GM12878 (cell line): ENCODE data around the gene PLEKHM2. TPM values are rescaled to one million over a fixed set of nuclear protein-coding genes. Genes with fewer than 3 reads are reported as not detected.

Experiments used
- ATAC-seq: fragments of 200-7000 bp; cut with Tn5 transposase; 3 replicates; pipeline ENCODE4 v1.9.1; 2020; ENCODE audit warnings: mild to moderate bottlenecking, moderate library complexity
- BruUV-seq: library from RNA; stranded (reverse); fragments of 400-500 nt; replicated peaks from 2 replicates; lab custom pipeline; 2021; lab: Mats Ljungman, UMichigan
- CTCF ChIA-PET: fragments of 300-600 bp; sonication (Branson Sonifier 250); formaldehyde crosslinking; extraction: SDS; loops from one replicate; lab custom pipeline; 2021; ENCODE audit warnings: inconsistent platforms; lab: Yijun Ruan, JAX
- POLR2A ChIA-PET: fragments of 350-600 bp; formaldehyde crosslinking; extraction: SDS; loops from one replicate; lab custom pipeline; 2021; ENCODE audit warnings: inconsistent platforms; lab: Charles Lee
- RAD21 ChIA-PET: fragments of 300-600 bp; sonication (Branson Sonifier 250); formaldehyde crosslinking; loops from one replicate; lab custom pipeline; 2023; ENCODE audit warnings: antibody characterized with exemption; ENCODE audit not compliant: unreplicated experiment; lab: Charles Lee
- SMC1A ChIA-PET: fragments of 300-600 bp; sonication (Branson Sonifier 250); formaldehyde crosslinking; loops from one replicate; lab custom pipeline; 2023; ENCODE audit not compliant: unreplicated experiment, uncharacterized antibody; lab: Charles Lee
- DNase-seq: peaks from one replicate; pipeline ENCODE4 v3.0.0-alpha.2; 2011; ENCODE audit warnings: low read depth, low spot score
- FAIRE-seq: peaks from 3 replicates; lab custom pipeline; 2011; peaks lifted over from hg19 to GRCh38; lab: Jason Lieb, UNC
- H2AFZ ChIP-seq: 2 replicates; pipeline ENCODE4 v1.6.0; 2011; ENCODE audit warnings: low read depth, low read length, control low read depth; ENCODE audit not compliant: control insufficient read depth
- H3K27ac ChIP-seq: 2 replicates; pipeline ENCODE4 v1.5.1; 2011; ENCODE audit warnings: control low read depth; ENCODE audit not compliant: control insufficient read depth, insufficient read depth
- H3K27me3 ChIP-seq, 2 experiments: replicated peaks in 1 of 2; 2 replicates each; pipeline versions ENCODE4 v1.6.0 to v1.6.1; 2011; ENCODE audit warnings: low read length in 1 of 2; ENCODE audit not compliant: control insufficient read depth in 2 of 2, insufficient read depth in 2 of 2
- H3K36me3 ChIP-seq, 2 experiments: 2 replicates each; pipeline ENCODE4 v1.5.1; 2011; ENCODE audit warnings: low read length in 1 of 2; ENCODE audit not compliant: control insufficient read depth in 2 of 2, insufficient read depth in 2 of 2
- H3K4me1 ChIP-seq: 2 replicates; pipeline ENCODE4 v1.6.1; 2011; ENCODE audit warnings: mild to moderate bottlenecking, low read length, moderate library complexity, mixed read lengths; ENCODE audit not compliant: control insufficient read depth, insufficient read depth
- H3K4me2 ChIP-seq: 2 replicates; pipeline ENCODE4 v1.6.0; 2011; ENCODE audit warnings: control low read depth; ENCODE audit not compliant: control insufficient read depth, insufficient read depth
- H3K4me3 ChIP-seq: fragments of 200-600 bp; sonication (generic); 2 replicates; pipeline ENCODE4 v1.5.1; 2016
- H3K79me2 ChIP-seq: 2 replicates; pipeline ENCODE4 v1.6.0; 2011; ENCODE audit warnings: low read length; ENCODE audit not compliant: control insufficient read depth, insufficient read depth
- H3K9ac ChIP-seq: 2 replicates; pipeline ENCODE4 v1.8.0; 2011; ENCODE audit warnings: low read length, control low read depth, mixed read lengths; ENCODE audit not compliant: control insufficient read depth, insufficient read depth
- H3K9me3 ChIP-seq: replicated peaks from 3 replicates; pipeline ENCODE4 v1.5.1; 2011; ENCODE audit warnings: mild to moderate bottlenecking, low read length; ENCODE audit not compliant: control insufficient read depth, insufficient read depth
- H4K20me1 ChIP-seq: 2 replicates; pipeline ENCODE4 v1.6.0; 2011; ENCODE audit not compliant: control insufficient read depth, insufficient read depth
- FOXK2 ChIP-seq: fragments of 450-650 bp; IDR thresholded peaks from 2 replicates; pipeline ENCODE4 v1.6.1; 2017; ENCODE audit warnings: mild to moderate bottlenecking, moderate library complexity
- PKNOX1 ChIP-seq: fragments of 450-650 bp; IDR thresholded peaks from 2 replicates; pipeline ENCODE4 v1.6.1; 2016; ENCODE audit warnings: mild to moderate bottlenecking
- RELA ChIP-seq: fragments of 450-650 bp; IDR thresholded peaks from 2 replicates; pipeline ENCODE4 v1.8.0; 2014; ENCODE audit warnings: borderline replicate concordance; ENCODE audit not compliant: partially characterized antibody
- TARDBP ChIP-seq: IDR thresholded peaks from 2 replicates; pipeline ENCODE4 v1.6.1; 2016; ENCODE audit warnings: borderline replicate concordance
- YY1 ChIP-seq: IDR thresholded peaks from 2 replicates; pipeline ENCODE4 v1.6.1; 2011; ENCODE audit warnings: low read depth, mild to moderate bottlenecking, low read length
- ZBED1 ChIP-seq: IDR thresholded peaks from 2 replicates; pipeline ENCODE4 v1.6.1; 2016; ENCODE audit warnings: borderline replicate concordance
- ZNF217 ChIP-seq: fragments of 450-650 bp; IDR thresholded peaks from 2 replicates; pipeline ENCODE4 v1.6.1; 2017; ENCODE audit warnings: antibody characterized with exemption, mild to moderate bottlenecking
- WGBS: methylation state at CpG from one replicate; pipeline ENCODE4 v1.1.6; 2016; ENCODE audit warnings: low lambda C conversion rate; ENCODE audit not compliant: insufficient replicate concordance, insufficient coverage; ENCODE audit errors: missing lambda C conversion rate; 5-methylcytosine and 5-hydroxymethylcytosine counted together
- in situ Hi-C: fragments of 300-500 bp; cut with MboI; formaldehyde crosslinking; loops from 9 replicates; pipeline ENCODE4 v1.14.3; 2018; ENCODE audit warnings: mixed read lengths
- intact Hi-C: fragments of 100-400 bp; cut with micrococcal nuclease; formaldehyde crosslinking; loops from one replicate; pipeline ENCODE4 v1.14.2; 2022; ENCODE audit not compliant: unreplicated experiment
- polyA plus RNA-seq, 11 experiments: library from polyadenylated mRNA; depleted of rRNA in 4 of 11; unstranded in 6 of 11; stranded (reverse) in 5 of 11; fragments of >200 nt; fragmentation: Nextera tagmentation in 4 of 11; fragmentation: Illumina TruSeq in 1 of 11; extraction: Ambion mirVana in 4 of 11; extraction: Trizol in 1 of 11; gene quantifications; 1 replicate in 1 of 11; 2 replicates in 10 of 11; pipeline versions ENCODE4 v1.2.1 to v1.2.3, GENCODE V29; 2011 to 2016; ENCODE audit warnings: inconsistent platforms in 2 of 11, missing spikeins in 2 of 11, low read depth in 1 of 11
- total RNA-seq, 4 experiments: library from RNA; depleted of rRNA in 3 of 4; stranded (reverse); fragments of >200 nt in 3 of 4; fragmentation: Illumina TruSeq in 1 of 4; extraction: Trizol in 1 of 4; gene quantifications; 2 replicates each; pipeline versions ENCODE4 v1.2.1 to v1.2.3, GENCODE V29; 2013 to 2021

Gene PLEKHM2
- total and polyA plus RNA-seq, 10 of the 15 experiments (the other 5 are each of a cell fraction or from before 2014, with no cell fraction given), result 0.37 to 55.2 (median 19.3) TPM

GRCh38 chr1:15757575-15758342, 73.6 kb downstream of the PLEKHM2 start:
- H3K4me1 ChIP-seq, result no peaks in the 10 kb centered on the region
- H3K4me3 ChIP-seq, result no peak overlapping the region
- H3K9ac ChIP-seq, result no peak overlapping the region
- TF ChIP-seq RELA (no peak), ZBED1 (no peak), FOXK2 (no peak), PKNOX1 (no peak), ZNF217 (no peak), TARDBP (no peak), YY1 (no peak)
- BruUV-seq, result no TSS peak
- POLR2A ChIA-PET, result no interaction called here
- H3K9me3 ChIP-seq, result no peaks in the 10 kb centered on the region
- SMC1A ChIA-PET, result no interaction called here
- peaks cover 8 to 22% of the 10 kb centered on the region in 2 experiments; a peak in 3 of 4 replicates for H3K27me3 ChIP-seq
- H3K79me2 ChIP-seq, result no peaks in the 10 kb centered on the region
- intact Hi-C loops, result no loop called here
- CTCF ChIA-PET, result no interaction called here
- FAIRE-seq (no peak), ATAC-seq (peak; percentile 17; the same call in 1 of the 3 replicates), DNase-seq (no peak)
- H3K4me2 ChIP-seq, result no peak overlapping the region
- RAD21 ChIA-PET, result no interaction called here
- in situ Hi-C loops, result no loop called here
- no peak overlapping the region for H2AFZ ChIP-seq
- H3K36me3 ChIP-seq, result no peaks in the 10 kb centered on the region
- no peaks in the 10 kb centered on the region for H4K20me1 ChIP-seq
- WGBS, result 10% methylated on average over 22 of the region's 24 CpGs
- H3K27ac ChIP-seq, result no peak overlapping the region
